NCI-H2171 (cell line): Measurements from ENCODE around the gene KCNJ15.

ENCODE experiments used
- DNase-seq: peaks from one replicate; lab custom pipeline; 2025; lab: John Stamatoyannopoulos, UW

KCNJ15 gene

GRCh38 chr21:38299671-38300070 lies 42.9 kb downstream of the KCNJ15 start:
- no peak for DNase-seq

GRCh38 chr21:38300141-38300578 lies 43.4 kb downstream of the KCNJ15 start:
- DNase-seq: no peak

GRCh38 chr21:38301321-38302214 lies 44.8 kb downstream of the KCNJ15 start:
- DNase-seq: no peak

GRCh38 chr21:38303300-38303699 lies 46.5 kb downstream of the KCNJ15 start:
- no peak for DNase-seq

- no peak for DNase-seq
Observed at GRCh38 chr21:38306433-38307141, 49.8 kb downstream of the KCNJ15 start.

- DNase-seq: no peak
Observed at GRCh38 chr21:38307771-38308531, 51.2 kb downstream of the KCNJ15 start.

- no peak for DNase-seq
Observed at GRCh38 chr21:38308532-38309119, 51.8 kb downstream of the KCNJ15 start.

- no peak for DNase-seq
Observed at GRCh38 chr21:38310646-38311485, 54.1 kb downstream of the KCNJ15 start.

GRCh38 chr21:38311765-38312164 lies 55.0 kb downstream of the KCNJ15 start:
- DNase-seq: no peak

GRCh38 chr21:38312822-38313221 lies 56.0 kb downstream of the KCNJ15 start:
- DNase-seq: no peak

GRCh38 chr21:38314558-38314957 lies 57.8 kb downstream of the KCNJ15 start:
- no peak for DNase-seq

GRCh38 chr21:38315122-38315521 lies 58.3 kb downstream of the KCNJ15 start:
- DNase-seq: no peak

- DNase-seq: no peak
Observed at GRCh38 chr21:38319781-38320180, 63.0 kb downstream of the KCNJ15 start.

- DNase-seq: no peak
Observed at GRCh38 chr21:38321568-38321967, 64.8 kb downstream of the KCNJ15 start.

GRCh38 chr21:38322311-38322950 lies 65.6 kb downstream of the KCNJ15 start:
- DNase-seq: no peak

- DNase-seq: peak; percentile 44
Observed at GRCh38 chr21:38323721-38324531, 67.1 kb downstream of the KCNJ15 start.

GRCh38 chr21:38325216-38325615 lies 68.4 kb downstream of the KCNJ15 start:
- no peak for DNase-seq

GRCh38 chr21:38325731-38326420 lies 69.1 kb downstream of the KCNJ15 start:
- DNase-seq: no peak

GRCh38 chr21:38326429-38326828 lies 69.6 kb downstream of the KCNJ15 start:
- DNase-seq: no peak
